Activated CD4-positive, alpha-beta memory T cell treated with anti-CD3 and anti-CD28 coated beads, Interleukin-2, amount 10 ng/mL, durations not matched to agents 7 days and 5 days (primary cell): Measurements from ENCODE around the gene RPA3. TPM values are rescaled to one million over a fixed set of nuclear protein-coding genes. Genes with fewer than 3 reads are reported as not detected.

Source experiments
- CTCF ChIA-PET: fragments of 350-600 bp; sonication (Branson Sonifier 250); formaldehyde crosslinking; loops from one replicate; lab custom pipeline; 2021; ENCODE audit warnings: antibody characterized with exemption, inconsistent platforms; lab: Charles Lee
- POLR2A ChIA-PET: fragments of 350-600 bp; sonication (Branson Sonifier 250); formaldehyde crosslinking; loops from one replicate; lab custom pipeline; 2021; ENCODE audit warnings: antibody characterized with exemption; lab: Charles Lee
- DNase-seq: peaks from one replicate; pipeline ENCODE4 v3.0.0-alpha.2; 2020
- H3K27ac Mint-ChIP-seq: one replicate; pipeline ENCODE4 v1.8.0; 2021; ENCODE audit warnings: mild to moderate bottlenecking, mixed read lengths
- H3K27me3 Mint-ChIP-seq: one replicate; pipeline ENCODE4 v1.8.0; 2021; ENCODE audit warnings: mixed read lengths
- H3K36me3 Mint-ChIP-seq: one replicate; pipeline ENCODE4 v1.8.0; 2021; ENCODE audit warnings: low read depth, mixed read lengths
- H3K4me1 Mint-ChIP-seq: one replicate; pipeline ENCODE4 v1.8.0; 2021; ENCODE audit warnings: mixed read lengths
- H3K4me3 Mint-ChIP-seq: one replicate; pipeline ENCODE4 v1.8.0; 2021; ENCODE audit warnings: mild to moderate bottlenecking, mixed read lengths
- H3K9me3 Mint-ChIP-seq: one replicate; pipeline ENCODE4 v1.8.0; 2021; ENCODE audit warnings: mixed read lengths
- total RNA-seq, 2 experiments: library from RNA; stranded (reverse); gene quantifications; one replicate each; pipeline ENCODE4 v1.2.3, GENCODE V29; 2021

The RPA3 gene
- total RNA-seq, 2 experiments from 2014 or later, result 118 to 120 TPM

GRCh38 chr7:7746458-7746857 is 28.1 kb upstream of the RPA3 start:
- no peaks in the 10 kb centered on the region for H3K9me3 Mint-ChIP-seq
- ChIA-PET CTCF (no interaction called here), POLR2A (no interaction called here)
- H3K27ac Mint-ChIP-seq, result no peak overlapping the region
- no peak for DNase-seq
- no peaks in the 10 kb centered on the region for H3K27me3 Mint-ChIP-seq
- no peaks in the 10 kb centered on the region for H3K36me3 Mint-ChIP-seq
- peaks cover 5% of the 10 kb centered on the region for H3K4me1 Mint-ChIP-seq
- no peak overlapping the region for H3K4me3 Mint-ChIP-seq

DNA sequence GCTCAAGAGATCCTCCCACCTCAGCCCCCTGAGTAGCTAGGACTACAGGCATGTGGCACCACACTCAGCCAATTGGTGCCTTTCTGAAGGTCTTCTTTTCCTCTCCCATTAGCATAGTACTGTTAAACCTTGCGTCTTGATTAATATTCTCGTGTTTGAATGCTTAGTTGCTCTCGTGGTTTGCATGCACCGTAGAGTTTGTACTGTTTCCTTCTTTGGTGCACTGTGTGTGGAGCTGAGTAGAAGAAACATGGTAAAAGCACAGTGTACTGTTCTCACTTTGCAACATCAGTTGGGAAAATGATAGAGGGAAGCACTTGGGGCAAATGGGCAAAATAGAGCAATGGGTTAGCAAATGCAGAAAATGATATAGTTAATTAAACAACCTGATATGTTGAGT is 27.6 kb upstream of the RPA3 start:
- Mint-ChIP-seq H3K9me3 (no peaks in the 10 kb centered on the region), H3K27ac (no peak overlapping the region), H3K36me3 (no peaks in the 10 kb centered on the region), H3K27me3 (no peaks in the 10 kb centered on the region), H3K4me1 (peaks cover under 1% of the 10 kb centered on the region), H3K4me3 (no peak overlapping the region)
- POLR2A ChIA-PET, result no interaction called here
- no peak for DNase-seq
- CTCF ChIA-PET, result no interaction called here

GRCh38 chr7:7745258-7745657 is 26.9 kb upstream of the RPA3 start:
- no peaks in the 10 kb centered on the region for H3K36me3 Mint-ChIP-seq
- H3K4me1 Mint-ChIP-seq, result no peaks in the 10 kb centered on the region
- H3K4me3 Mint-ChIP-seq, result no peak overlapping the region
- DNase-seq, result no peak
- ChIA-PET POLR2A (no interaction called here), CTCF (no interaction called here)
- H3K27me3 Mint-ChIP-seq, result no peaks in the 10 kb centered on the region
- no peaks in the 10 kb centered on the region for H3K9me3 Mint-ChIP-seq
- H3K27ac Mint-ChIP-seq, result no peak overlapping the region

GRCh38 chr7:7742223-7742622 is 23.8 kb upstream of the RPA3 start:
- Mint-ChIP-seq H3K36me3 (no peaks in the 10 kb centered on the region), H3K4me3 (no peak overlapping the region), H3K4me1 (peaks cover 6% of the 10 kb centered on the region), H3K27ac (no peak overlapping the region), H3K27me3 (no peaks in the 10 kb centered on the region), H3K9me3 (no peaks in the 10 kb centered on the region)
- ChIA-PET POLR2A (interaction anchor here (0.6 kb wide), 1 partner anchor 640 kb away, joined by 3 read pairs; no protein-coding TSS in a partner anchor), CTCF (no interaction called here)
- no peak for DNase-seq

- Mint-ChIP-seq H3K36me3 (no peaks in the 10 kb centered on the region), H3K9me3 (no peaks in the 10 kb centered on the region), H3K4me3 (no peak overlapping the region), H3K27me3 (no peaks in the 10 kb centered on the region), H3K4me1 (peaks cover 8% of the 10 kb centered on the region), H3K27ac (no peak overlapping the region)
- POLR2A ChIA-PET, result no interaction called here
- DNase-seq, result no peak
- CTCF ChIA-PET, result no interaction called here
Observed at GRCh38 chr7:7740037-7740355, 21.6 kb upstream of the RPA3 start.

- Mint-ChIP-seq H3K9me3 (no peaks in the 10 kb centered on the region), H3K27me3 (no peaks in the 10 kb centered on the region), H3K4me1 (peaks cover 8% of the 10 kb centered on the region), H3K27ac (no peak overlapping the region), H3K36me3 (no peaks in the 10 kb centered on the region), H3K4me3 (no peak overlapping the region)
- POLR2A ChIA-PET, result interaction anchor here (1.0 kb wide), 1 partner anchor 20 kb away, joined by 3 read pairs; no protein-coding TSS in a partner anchor
- CTCF ChIA-PET, result no interaction called here
- DNase-seq, result no peak
Observed at GRCh38 chr7:7739204-7740036, 21.0 kb upstream of the RPA3 start.

- H3K36me3 Mint-ChIP-seq, result no peaks in the 10 kb centered on the region
- H3K4me3 Mint-ChIP-seq, result no peak overlapping the region
- ChIA-PET CTCF (no interaction called here), POLR2A (interaction anchor here (1.0 kb wide), 1 partner anchor 19 kb away, joined by 3 read pairs; no protein-coding TSS in a partner anchor)
- H3K9me3 Mint-ChIP-seq, result no peaks in the 10 kb centered on the region
- peaks cover 8% of the 10 kb centered on the region for H3K4me1 Mint-ChIP-seq
- H3K27ac Mint-ChIP-seq, result no peak overlapping the region
- DNase-seq, result no peak
- no peaks in the 10 kb centered on the region for H3K27me3 Mint-ChIP-seq
Observed at GRCh38 chr7:7738622-7739021, 20.2 kb upstream of the RPA3 start.

DNA sequence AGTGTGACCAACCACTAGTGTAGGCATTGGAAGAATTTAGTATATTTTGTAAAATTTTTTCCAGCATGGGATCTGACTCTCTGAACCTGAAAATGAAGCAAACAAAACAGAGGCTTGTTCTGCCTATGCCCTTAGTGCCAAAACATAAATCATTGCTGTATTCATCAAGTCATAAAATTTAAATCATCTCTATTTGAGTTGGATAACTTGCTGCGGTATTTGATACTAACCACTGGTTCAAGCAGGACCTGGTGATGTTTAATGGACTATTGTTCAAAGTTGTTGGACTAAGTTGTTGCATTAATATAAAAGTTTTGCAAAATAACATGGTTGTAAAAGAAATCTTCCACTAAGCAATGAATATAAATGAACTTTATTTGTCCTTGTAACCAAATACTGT is 19.8 kb upstream of the RPA3 start:
- Mint-ChIP-seq H3K9me3 (no peaks in the 10 kb centered on the region), H3K27me3 (no peaks in the 10 kb centered on the region), H3K4me1 (peaks cover 8% of the 10 kb centered on the region), H3K4me3 (no peak overlapping the region), H3K36me3 (no peaks in the 10 kb centered on the region), H3K27ac (no peak overlapping the region)
- no peak for DNase-seq
- ChIA-PET CTCF (no interaction called here), POLR2A (no interaction called here)

GRCh38 chr7:7737674-7738073 is 19.3 kb upstream of the RPA3 start:
- H3K4me3 Mint-ChIP-seq, result no peak overlapping the region
- no peak for DNase-seq
- H3K27me3 Mint-ChIP-seq, result no peaks in the 10 kb centered on the region
- POLR2A ChIA-PET, result no interaction called here
- CTCF ChIA-PET, result no interaction called here
- no peaks in the 10 kb centered on the region for H3K36me3 Mint-ChIP-seq
- no peak overlapping the region for H3K27ac Mint-ChIP-seq
- peaks cover 8% of the 10 kb centered on the region for H3K4me1 Mint-ChIP-seq
- H3K9me3 Mint-ChIP-seq, result no peaks in the 10 kb centered on the region

DNA sequence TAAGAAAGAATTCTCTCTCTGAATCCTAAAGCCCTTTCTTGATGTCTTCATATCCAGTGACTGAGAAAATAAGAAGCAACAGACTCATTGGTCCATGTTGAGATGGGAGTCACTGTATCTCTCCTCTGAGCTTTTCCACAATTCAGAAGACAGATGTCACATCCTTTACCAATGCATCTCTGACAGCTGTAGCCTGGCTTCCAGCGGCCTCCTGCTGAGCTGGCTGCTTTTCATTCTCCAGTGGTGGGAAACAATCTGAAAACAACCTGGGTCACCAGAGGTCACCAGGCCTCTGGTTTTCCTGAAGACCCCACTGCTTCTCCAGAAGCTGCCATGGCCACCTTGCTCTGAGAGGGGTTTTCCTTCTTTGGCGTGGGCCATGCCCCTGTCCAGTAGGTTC is 18.3 kb upstream of the RPA3 start:
- CTCF ChIA-PET, result no interaction called here
- H3K4me3 Mint-ChIP-seq, result no peak overlapping the region

DNA sequence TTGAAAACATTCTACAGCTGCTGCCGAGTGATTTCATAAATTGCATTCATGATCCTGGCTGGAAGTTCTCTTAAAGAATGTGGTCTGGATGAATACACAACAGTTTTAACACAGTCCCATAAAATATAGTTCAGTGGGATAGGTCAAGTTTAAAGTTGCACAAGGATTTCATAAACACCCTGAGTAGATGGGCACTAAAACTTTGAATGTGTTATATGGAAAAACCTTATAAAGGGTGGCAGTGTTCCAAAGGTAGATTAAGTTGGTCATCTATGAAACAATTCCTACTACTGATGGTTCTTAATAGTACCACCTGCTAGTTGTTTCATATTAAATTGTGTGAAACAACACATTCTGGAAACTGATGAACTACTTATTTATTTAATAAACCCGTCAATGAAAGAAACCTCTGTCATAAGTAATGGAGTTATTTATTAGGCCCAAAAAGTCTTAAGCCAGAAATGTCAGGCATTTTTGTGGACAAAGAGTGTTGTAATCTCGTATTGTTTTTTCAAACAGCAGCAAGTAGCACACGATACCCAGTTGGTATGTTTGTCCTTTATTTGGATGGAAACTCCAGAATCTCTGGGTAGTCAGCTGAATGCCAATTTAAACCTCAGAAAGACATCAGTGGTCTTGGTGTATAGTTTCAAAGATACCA is 14.3 kb upstream of the RPA3 start:
- ChIA-PET CTCF (no interaction called here), POLR2A (no interaction called here)
- Mint-ChIP-seq H3K27me3 (no peaks in the 10 kb centered on the region), H3K4me1 (peaks cover 2% of the 10 kb centered on the region), H3K27ac (no peak overlapping the region), H3K9me3 (no peaks in the 10 kb centered on the region), H3K36me3 (no peaks in the 10 kb centered on the region), H3K4me3 (no peak overlapping the region)
- no peak for DNase-seq

More for the DNA sequence above, 18.3 kb upstream of the RPA3 start:
- Mint-ChIP-seq H3K36me3 (no peaks in the 10 kb centered on the region), H3K4me1 (peaks cover 8% of the 10 kb centered on the region), H3K9me3 (no peaks in the 10 kb centered on the region), H3K27me3 (no peaks in the 10 kb centered on the region), H3K27ac (no peak overlapping the region)
- POLR2A ChIA-PET, result no interaction called here
- no peak for DNase-seq

DNA sequence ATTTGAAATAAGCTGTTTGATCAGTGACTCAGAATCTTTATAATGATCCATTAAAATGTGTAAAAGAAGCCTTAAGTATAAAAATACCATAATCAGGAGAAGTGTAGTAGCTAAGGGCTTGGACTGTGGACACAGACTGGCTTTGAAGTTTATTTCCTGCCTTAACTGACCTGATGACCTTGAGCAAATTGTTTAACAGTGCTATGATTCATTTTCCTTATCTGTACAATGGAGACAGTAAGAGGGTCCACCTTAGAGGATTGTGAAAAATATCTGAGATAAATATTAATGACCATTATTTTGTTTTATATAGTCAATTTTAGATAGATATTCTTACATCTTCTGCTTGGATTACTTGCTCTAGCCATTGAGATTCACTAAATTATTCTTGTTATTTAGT is 13.3 kb upstream of the RPA3 start:
- no peak for DNase-seq
- Mint-ChIP-seq H3K9me3 (no peaks in the 10 kb centered on the region), H3K27me3 (no peaks in the 10 kb centered on the region), H3K36me3 (no peaks in the 10 kb centered on the region), H3K4me1 (peaks cover 2% of the 10 kb centered on the region), H3K27ac (no peak overlapping the region), H3K4me3 (no peak overlapping the region)
- ChIA-PET POLR2A (no interaction called here), CTCF (interaction anchor here (0.7 kb wide), 1 partner anchor 31 kb away, joined by 3 read pairs; no protein-coding TSS in a partner anchor)

DNA sequence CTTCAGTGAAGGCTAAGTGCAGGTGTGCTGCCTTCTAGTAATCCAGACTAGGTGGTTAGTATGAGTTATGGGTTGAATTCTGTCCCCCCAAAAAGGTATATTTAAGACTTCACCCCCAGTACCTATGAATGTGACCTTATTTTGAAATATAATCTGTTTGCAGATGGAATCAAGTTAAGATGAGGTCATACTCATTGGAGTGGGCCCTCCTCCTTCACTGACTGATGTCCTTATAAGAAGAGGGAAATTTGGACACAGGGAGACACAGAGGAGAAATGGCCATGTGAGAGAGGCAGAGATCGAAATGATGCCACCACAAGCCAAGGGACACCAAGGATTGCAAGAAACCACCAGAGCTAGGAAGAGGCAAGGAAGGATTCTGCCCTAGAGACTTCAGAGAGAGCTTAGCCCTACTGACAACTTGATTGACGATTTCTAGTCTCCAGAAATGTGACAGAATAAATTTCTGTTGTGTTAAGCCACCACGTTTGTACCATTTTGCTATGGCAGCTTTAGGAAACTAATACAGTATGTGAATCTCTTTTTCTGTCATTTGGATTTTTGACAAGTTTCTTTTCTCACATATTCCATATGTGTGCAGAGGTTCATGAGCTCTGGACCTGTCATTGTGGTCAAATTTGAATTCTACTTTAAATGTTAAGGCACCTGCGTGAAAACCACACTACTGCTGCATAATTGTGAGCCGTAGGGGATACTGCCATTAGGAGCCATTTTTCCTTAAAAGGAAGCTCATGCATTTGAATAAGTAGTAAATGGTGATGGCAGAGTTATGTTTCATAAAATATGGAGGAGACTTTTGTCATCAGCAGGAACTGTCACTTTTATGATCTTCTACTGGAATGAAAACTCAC is 2.6 kb upstream of the RPA3 start:
- Mint-ChIP-seq H3K9me3 (peaks cover 3% of the 10 kb centered on the region), H3K27me3 (no peaks in the 10 kb centered on the region), H3K27ac (no peak overlapping the region), H3K4me3 (no peak overlapping the region), H3K36me3 (peaks cover 8% of the 10 kb centered on the region), H3K4me1 (peaks cover 17% of the 10 kb centered on the region)
- POLR2A ChIA-PET, result no interaction called here
- DNase-seq, result no peak
- CTCF ChIA-PET, result interaction anchor here (1.1 kb wide), 1 partner anchor 40 kb away, joined by 3 read pairs; no protein-coding TSS in a partner anchor
